PFSK-1 (cell line): ENCODE measurements around the gene DHX15. TPM values are rescaled to one million over a fixed set of nuclear protein-coding genes. Genes with fewer than 3 reads are reported as not detected.
A peak's percentile ranks its signal among the peaks of the same experiment; 100 is the strongest.

ENCODE experiments used
- FOXP2 ChIP-seq: optimal IDR thresholded peaks from 2 replicates; pipeline ENCODE3; 2011; ENCODE audit warnings: borderline replicate concordance, control low read depth, inconsistent platforms; ENCODE audit not compliant: insufficient read depth; ENCODE audit errors: extremely low read length, extremely low read depth
- POLR2AphosphoS5 ChIP-seq: IDR thresholded peaks from 2 replicates; pipeline ENCODE4 v1.6.1; 2012; ENCODE audit warnings: low read depth, mild to moderate bottlenecking, control low read depth, low read length, moderate library complexity
- REST ChIP-seq, 2 experiments: IDR thresholded peaks; 2 replicates each; pipeline versions ENCODE4 v1.6.1 to v1.8.0; 2011 to 2012; ENCODE audit warnings: low read depth in 2 of 2, low read length in 2 of 2, control low read depth in 1 of 2, inconsistent platforms in 1 of 2, mild to moderate bottlenecking in 1 of 2, moderate library complexity in 1 of 2; ENCODE audit not compliant: insufficient read depth in 1 of 2
- SIN3A ChIP-seq: IDR thresholded peaks from 2 replicates; pipeline ENCODE4 v1.6.1; 2012; ENCODE audit warnings: mild to moderate bottlenecking, low read length, moderate library complexity, borderline replicate concordance; ENCODE audit not compliant: insufficient read depth
- TAF1 ChIP-seq: IDR thresholded peaks from 2 replicates; pipeline ENCODE4 v1.6.1; 2012; ENCODE audit warnings: low read length, control low read depth, borderline replicate concordance; ENCODE audit not compliant: insufficient read depth
- polyA plus RNA-seq: library from polyadenylated mRNA; unstranded; fragments of >200 nt; gene quantifications from one replicate; pipeline ENCODE4 v1.2.1, GENCODE V29; 2012; ENCODE audit warnings: low read depth, missing spikeins; ENCODE audit not compliant: insufficient read length

The DHX15 gene
- 46.2 TPM for polyA plus RNA-seq

GRCh38 chr4:24584211-24584850, at the start of gene DHX15:
Gene DHX15, minus strand, starts transcription at chr4:24584554. Its CDS starts 161 bp downstream, at chr4:24584393.
- TF ChIP-seq TAF1: peak; percentile 94; the same call in 1 of the 2 replicates
- TF ChIP-seq POLR2AphosphoS5: peak; percentile 87
- TF ChIP-seq REST (IDR thresholded peaks at IDR 0.05; ENCODE audit: insufficient read depth in 1 of 2, low read depth in 2 of 2, low read length in 2 of 2): 0 out of 4 replicates have a peak, but pooled peaks of 1 of the 2 experiments have one; percentile 43
- TF ChIP-seq SIN3A: 0 out of 2 replicates have a peak, but pooled peaks have one; percentile 50
- TF ChIP-seq FOXP2: peak; percentile 85

- TF ChIP-seq REST (IDR thresholded peaks at IDR 0.05; ENCODE audit: insufficient read depth in 1 of 2, low read depth in 2 of 2, low read length in 2 of 2) (no peak), FOXP2 (no peak), TAF1 (no peak), POLR2AphosphoS5 (no peak), SIN3A (no peak)
Observed at GRCh38 chr4:24632011-24632410, 47.7 kb upstream of the DHX15 start.

- no peak for TF ChIP-seq TAF1
Observed at GRCh38 chr4:24630937-24631336, 46.6 kb upstream of the DHX15 start.

- no peak for TF ChIP-seq TAF1
- no peak for TF ChIP-seq POLR2AphosphoS5
- no peak for TF ChIP-seq FOXP2
- no peak for TF ChIP-seq SIN3A
- TF ChIP-seq REST (IDR thresholded peaks at IDR 0.05; ENCODE audit: insufficient read depth in 1 of 2, low read depth in 2 of 2, low read length in 2 of 2): no peak
Observed at GRCh38 chr4:24625091-24625490, 40.7 kb upstream of the DHX15 start.

GRCh38 chr4:24624381-24624780, 40.0 kb upstream of the DHX15 start:
- TF ChIP-seq SIN3A (no peak), FOXP2 (no peak), REST (IDR thresholded peaks at IDR 0.05; ENCODE audit: insufficient read depth in 1 of 2, low read depth in 2 of 2, low read length in 2 of 2) (no peak), POLR2AphosphoS5 (no peak), TAF1 (no peak)
